Epithelial cell of esophagus (primary cell): Measurements from ENCODE around the gene NDUFB4.

Experiments
- DNase-seq: peaks from one replicate; pipeline ENCODE4 v3.0.0; 2010; ENCODE audit warnings: low read depth
- H3K4me3 ChIP-seq: 2 replicates; pipeline ENCODE4 v1.5.1; 2011; ENCODE audit warnings: mild to moderate bottlenecking, low read length, control low read depth
- TF ChIP-seq, protein P1 (sequence below): IDR thresholded peaks from 2 replicates; pipeline ENCODE4 v1.5.1; 2011; ENCODE audit warnings: low read depth, mild to moderate bottlenecking, low read length, control low read depth, inconsistent platforms; ENCODE audit not compliant: insufficient read depth; ENCODE audit errors: missing control alignments

The NDUFB4 gene

DNA sequence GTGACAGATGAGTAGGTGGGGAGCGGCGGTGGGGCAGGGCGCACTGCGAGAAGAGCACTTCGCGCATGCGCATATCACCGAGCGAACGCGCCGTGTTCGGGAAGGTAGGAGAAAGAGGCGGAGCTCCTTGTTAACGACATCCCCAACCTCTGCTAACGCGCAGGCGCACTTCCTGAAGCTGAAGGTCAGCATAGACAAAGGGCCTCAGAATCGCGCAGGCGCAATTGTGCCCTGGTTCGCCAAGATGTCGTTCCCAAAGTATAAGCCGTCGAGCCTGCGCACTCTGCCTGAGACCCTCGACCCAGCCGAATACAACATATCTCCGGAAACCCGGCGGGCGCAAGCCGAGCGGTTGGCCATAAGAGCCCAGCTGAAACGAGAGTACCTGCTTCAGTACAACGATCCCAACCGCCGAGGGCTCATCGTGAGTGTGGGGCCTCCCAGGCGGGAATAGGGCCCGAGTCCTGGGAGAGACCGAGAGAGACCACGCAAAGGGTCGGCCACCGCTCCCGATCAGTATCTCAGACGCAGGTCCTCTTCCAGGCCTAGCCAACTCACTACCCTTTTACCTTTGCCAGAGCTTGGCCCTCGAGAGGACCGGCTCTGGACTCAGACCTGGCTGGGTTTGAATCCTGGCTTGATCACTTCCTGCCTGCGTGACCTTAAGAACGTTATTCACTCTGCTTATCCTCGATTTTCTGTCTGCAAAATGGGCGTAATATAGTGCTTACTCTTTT is at the start of gene NDUFB4:
Gene NDUFB4 (plus strand): TSS at position 221 of the 737 bp plus-strand sequence. CDS start 24 bp downstream, at position 245.
- peak; percentile 98 for DNase-seq
- peak within 1 kb of the TSS; percentile 83 for H3K4me3 ChIP-seq
- TF ChIP-seq, protein P1, sequence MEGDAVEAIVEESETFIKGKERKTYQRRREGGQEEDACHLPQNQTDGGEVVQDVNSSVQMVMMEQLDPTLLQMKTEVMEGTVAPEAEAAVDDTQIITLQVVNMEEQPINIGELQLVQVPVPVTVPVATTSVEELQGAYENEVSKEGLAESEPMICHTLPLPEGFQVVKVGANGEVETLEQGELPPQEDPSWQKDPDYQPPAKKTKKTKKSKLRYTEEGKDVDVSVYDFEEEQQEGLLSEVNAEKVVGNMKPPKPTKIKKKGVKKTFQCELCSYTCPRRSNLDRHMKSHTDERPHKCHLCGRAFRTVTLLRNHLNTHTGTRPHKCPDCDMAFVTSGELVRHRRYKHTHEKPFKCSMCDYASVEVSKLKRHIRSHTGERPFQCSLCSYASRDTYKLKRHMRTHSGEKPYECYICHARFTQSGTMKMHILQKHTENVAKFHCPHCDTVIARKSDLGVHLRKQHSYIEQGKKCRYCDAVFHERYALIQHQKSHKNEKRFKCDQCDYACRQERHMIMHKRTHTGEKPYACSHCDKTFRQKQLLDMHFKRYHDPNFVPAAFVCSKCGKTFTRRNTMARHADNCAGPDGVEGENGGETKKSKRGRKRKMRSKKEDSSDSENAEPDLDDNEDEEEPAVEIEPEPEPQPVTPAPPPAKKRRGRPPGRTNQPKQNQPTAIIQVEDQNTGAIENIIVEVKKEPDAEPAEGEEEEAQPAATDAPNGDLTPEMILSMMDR = no peak

DNA sequence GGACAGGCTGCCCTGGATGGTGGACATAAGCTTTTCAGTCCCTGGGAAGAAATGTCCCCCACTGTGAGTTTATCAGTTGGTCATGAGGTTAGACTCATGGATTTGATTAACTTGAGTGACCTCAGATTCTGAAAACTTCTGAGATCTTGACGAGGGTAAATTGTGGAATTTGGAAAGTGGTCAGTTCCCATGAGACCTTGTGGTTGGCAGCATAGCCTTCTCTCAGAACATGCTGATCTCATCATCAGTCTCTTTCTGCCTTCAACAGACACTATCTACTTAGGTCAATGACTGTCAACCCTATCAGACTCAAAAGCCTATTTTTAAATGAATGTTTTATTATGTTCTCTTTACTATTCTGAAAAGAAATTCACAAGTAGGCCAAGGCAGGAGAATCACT is 45.6 kb upstream of the NDUFB4 start:
- H3K4me3 ChIP-seq = no peak overlapping the region
- DNase-seq = no peak
- TF ChIP-seq, protein P1 = no peak

DNA sequence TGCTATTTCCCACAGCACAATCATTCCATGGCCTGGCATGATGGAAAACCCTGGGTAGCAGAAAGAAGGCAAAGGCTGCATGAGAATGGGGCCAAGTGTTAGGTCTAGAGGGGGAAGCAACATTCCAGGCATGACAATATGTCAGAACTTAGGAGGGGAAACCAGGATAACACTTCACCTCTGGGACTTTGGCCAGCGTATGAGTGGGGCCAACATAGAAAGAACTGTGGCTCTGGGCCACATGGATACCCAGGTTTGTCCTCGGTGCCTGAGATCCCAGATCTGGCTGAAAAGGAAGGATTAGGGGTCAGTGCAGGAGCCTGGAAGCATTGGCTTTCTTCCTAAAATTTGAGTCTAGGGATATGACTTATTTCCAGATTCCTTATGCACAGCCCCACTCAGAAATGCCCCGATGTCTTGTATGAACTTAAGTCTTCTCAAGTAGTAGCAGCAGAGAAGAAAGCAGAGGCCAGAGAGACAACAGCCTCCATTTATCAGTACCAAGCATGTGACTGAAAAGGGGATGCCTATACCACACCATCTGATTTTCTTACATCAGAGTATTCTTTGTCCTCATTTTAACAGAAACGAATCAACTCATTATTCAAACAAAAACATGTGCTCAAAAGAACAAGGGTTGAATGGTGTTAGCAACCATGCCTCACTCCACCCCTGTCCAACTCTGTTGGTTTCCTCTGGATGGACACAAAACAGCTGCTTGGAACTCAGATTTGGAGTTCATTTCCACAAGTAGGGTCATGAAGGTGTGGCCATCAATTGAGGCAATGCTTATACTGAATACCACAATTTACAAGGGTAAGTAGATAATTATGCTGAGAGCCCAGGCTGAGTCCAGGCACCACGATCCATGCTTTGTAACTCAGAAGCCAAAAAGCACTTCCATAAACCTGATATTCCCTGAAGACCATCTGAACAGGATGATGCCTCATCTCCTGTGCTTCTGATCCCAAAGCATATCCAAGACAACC is 43.7 kb upstream of the NDUFB4 start:
- H3K4me3 ChIP-seq = no peak overlapping the region
- no peak for DNase-seq
- TF ChIP-seq, protein P1 = no peak

DNA sequence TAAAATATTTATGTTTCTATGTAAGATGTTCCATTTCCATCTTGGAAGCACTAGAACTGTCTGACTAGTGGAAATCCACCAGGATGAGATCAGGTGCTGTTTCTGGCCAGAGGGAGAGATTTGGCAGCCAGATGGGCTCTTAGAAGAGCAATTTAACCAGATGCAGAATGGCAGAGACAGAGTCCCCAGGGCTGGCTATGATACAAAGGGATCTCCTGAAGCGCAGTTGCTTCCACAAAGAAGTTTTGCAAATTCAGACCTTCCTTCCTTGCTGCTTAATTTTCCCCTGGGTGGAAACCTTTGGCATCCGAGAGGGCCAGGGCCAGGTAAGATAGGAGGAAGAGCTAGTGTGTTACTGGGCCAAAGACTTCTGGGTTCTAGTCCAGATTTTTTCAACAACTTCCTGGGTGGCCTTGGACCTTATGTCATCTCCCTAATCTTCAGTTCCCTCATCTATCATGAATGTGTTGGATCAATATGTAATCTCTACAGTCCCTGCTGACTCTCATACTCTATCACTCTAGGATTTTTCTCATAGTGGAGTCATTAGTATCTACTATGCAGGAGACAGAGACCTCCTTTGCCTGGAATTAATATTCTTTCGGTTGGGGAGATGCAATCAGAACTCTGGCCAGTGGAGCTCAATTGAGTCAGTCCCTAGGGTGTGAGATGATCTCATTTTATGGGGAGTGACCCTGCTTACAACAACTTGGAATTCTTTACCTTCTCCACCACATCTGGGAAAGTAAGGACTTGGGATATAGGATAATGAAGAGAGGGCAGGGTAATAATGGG is 41.1 kb upstream of the NDUFB4 start:
- H3K4me3 ChIP-seq = no peak overlapping the region
- TF ChIP-seq, protein P1 = no peak
- peak; percentile 8 for DNase-seq

DNA sequence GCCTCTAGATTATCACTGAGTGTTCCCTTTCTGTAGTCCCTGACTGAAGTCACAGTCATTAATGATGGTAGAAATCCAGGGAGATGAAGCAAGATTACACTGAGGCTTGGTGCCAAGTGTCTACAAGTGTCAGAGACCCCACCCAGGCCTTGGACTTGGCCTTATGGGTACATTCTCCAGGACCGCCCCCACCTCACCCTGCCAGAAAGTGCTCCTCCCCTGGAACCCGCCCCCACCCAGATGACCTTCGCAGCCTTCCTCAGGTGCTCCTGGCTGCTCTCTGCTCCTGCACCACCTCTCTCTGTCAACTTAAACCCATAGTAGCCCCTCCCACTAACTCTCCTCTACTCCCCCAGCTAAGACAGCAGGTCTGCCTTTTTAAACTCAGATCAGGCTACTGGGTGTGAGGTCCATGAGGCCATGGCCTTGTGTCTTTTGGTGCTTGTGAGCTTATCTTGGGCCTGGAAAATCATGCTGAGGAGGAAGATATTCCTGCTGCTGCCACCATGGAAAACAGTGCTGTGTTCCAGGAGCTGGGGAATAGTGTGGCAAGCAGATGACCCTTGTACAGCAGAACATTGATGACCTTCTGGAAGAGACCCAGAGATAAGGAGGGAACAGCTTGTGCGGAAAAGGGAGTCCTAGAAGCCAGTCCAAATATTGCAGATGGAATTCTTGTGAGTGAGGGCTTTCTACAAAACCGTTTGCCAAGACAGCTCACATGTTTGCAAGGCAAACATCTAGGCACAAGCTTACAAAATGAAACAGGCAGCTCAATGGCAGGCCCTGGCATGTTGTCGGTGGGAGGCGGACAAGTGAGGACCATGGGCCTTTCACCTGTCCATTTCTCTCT is 40.3 kb upstream of the NDUFB4 start:
- no peak overlapping the region for H3K4me3 ChIP-seq
- peak; percentile 20 for DNase-seq
- TF ChIP-seq, protein P1 = no peak

DNA sequence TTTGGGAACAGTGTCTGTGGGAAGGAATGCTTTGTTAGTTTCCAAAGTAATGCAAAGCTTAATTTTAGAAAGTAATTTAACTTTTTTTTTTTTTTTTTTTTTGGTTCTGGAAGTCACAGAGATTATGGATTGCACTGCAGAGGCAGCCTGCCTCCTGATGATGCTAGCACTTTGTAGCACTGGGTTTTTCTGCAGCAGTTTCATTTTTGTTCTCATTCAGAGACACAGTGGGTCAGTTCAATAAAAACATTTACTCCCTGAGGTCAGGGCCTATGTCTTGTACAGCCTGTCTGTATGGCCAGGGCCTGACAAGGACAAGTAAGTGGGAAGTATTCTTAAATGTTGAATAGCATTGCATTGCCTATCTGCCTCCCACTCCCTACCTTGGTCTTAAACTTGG is 39.0 kb upstream of the NDUFB4 start:
- TF ChIP-seq, protein P1 = no peak
- DNase-seq = no peak
- no peak overlapping the region for H3K4me3 ChIP-seq
